ENCODE data around the gene UMOD. TPM values are rescaled to one million over a fixed set of nuclear protein-coding genes. Genes with fewer than 3 reads are reported as not detected.

Gene UMOD
- total and polyA plus RNA-seq, 2 donors (not counting 3 experiments of a cell fraction or from before 2014, with no cell fraction given) = not detected

GRCh38 chr16:20331635-20332034, 20.9 kb downstream of the UMOD start:
- intact Hi-C loops (cut with micrococcal nuclease) (no loop called here), dilution Hi-C loops (cut with MboI; ENCODE audit: extremely low pct_ligation_motif_present, low sequenced_read_pairs) (no loop called here)
- Histone ChIP-seq H4K20me1 (replicated peaks; ENCODE audit: control insufficient read depth, extremely low read depth, insufficient read depth, low read length) (no peaks in the 10 kb centered on the region), H3K9ac (replicated peaks; ENCODE audit: extremely low read depth, insufficient read depth, low read length) (no peak overlapping the region), H3K4me1 (ENCODE audit: control insufficient read depth, extremely low read depth, insufficient read depth, low read length) (no peaks in the 10 kb centered on the region), H3K9me1 (replicated peaks; ENCODE audit: control insufficient read depth, extremely low read depth, insufficient read depth, low read length) (no peaks in the 10 kb centered on the region), H3K4me3 (replicated peaks in 1 of 3; ENCODE audit: insufficient read depth in 1 of 3, low read depth in 1 of 3, low read length in 3 of 3) (no peak overlapping the region), H2AFZ (ENCODE audit: low read depth, low read length) (no peak overlapping the region), H3K79me2 (ENCODE audit: control insufficient read depth, insufficient read depth, low read length) (no peaks in the 10 kb centered on the region), H3K27ac (ENCODE audit: insufficient read depth, low read depth, low read length) (no peak overlapping the region), H3K4me2 (ENCODE audit: insufficient read depth, low read length) (no peak overlapping the region), H3K27me3 (ENCODE audit: control insufficient read depth in 2 of 2, insufficient read depth in 2 of 2, low read length in 2 of 2) (no peaks in the 10 kb centered on the region), H3K9me3 (replicated peaks; ENCODE audit: control insufficient read depth, insufficient read depth, low read length) (no peaks in the 10 kb centered on the region), H3K36me3 (ENCODE audit: control insufficient read depth in 2 of 2, extremely low read depth in 1 of 2, insufficient read depth in 2 of 2, low read length in 2 of 2) (no peaks in the 10 kb centered on the region)
- FAIRE-seq (no peak), DNase-seq (ENCODE audit: low read depth, low spot score) (no peak)
- BruUV-seq (replicated peaks) = no TSS peak
- TF ChIP-seq MYC (IDR thresholded peaks at IDR 0.05; ENCODE audit: low read depth, low read length) (no peak), EZH2 (IDR thresholded peaks at IDR 0.05; ENCODE audit: borderline replicate concordance, low read depth, low read length, severe bottlenecking) (no peak), MAX (IDR thresholded peaks at IDR 0.05; ENCODE audit: insufficient read depth, insufficient read length) (no peak), CTCF (IDR thresholded peaks at IDR 0.05; ENCODE audit: extremely low read depth in 1 of 2, insufficient read depth in 1 of 2, low read depth in 1 of 2, low read length in 2 of 2) (no peak)
- POLR2A ChIA-PET = no interaction called here
- CTCF ChIA-PET = no interaction called here

- dilution Hi-C loops (cut with MboI; ENCODE audit: extremely low pct_ligation_motif_present, low sequenced_read_pairs) (no loop called here), intact Hi-C loops (cut with micrococcal nuclease) (no loop called here)
- no peaks in the 10 kb centered on the region for H4K20me1 ChIP-seq (replicated peaks; ENCODE audit: control insufficient read depth, extremely low read depth, insufficient read depth, low read length)
- FAIRE-seq (no peak), DNase-seq (ENCODE audit: low read depth, low spot score) (no peak)
- no peaks in the 10 kb centered on the region for H3K36me3 ChIP-seq (ENCODE audit: control insufficient read depth in 2 of 2, extremely low read depth in 1 of 2, insufficient read depth in 2 of 2, low read length in 2 of 2)
- H3K9me1 ChIP-seq (replicated peaks; ENCODE audit: control insufficient read depth, extremely low read depth, insufficient read depth, low read length) = no peaks in the 10 kb centered on the region
- BruUV-seq (replicated peaks) = no TSS peak
- H3K79me2 ChIP-seq (ENCODE audit: control insufficient read depth, insufficient read depth, low read length) = no peaks in the 10 kb centered on the region
- no peak overlapping the region for H3K4me3 ChIP-seq (replicated peaks in 1 of 3; ENCODE audit: insufficient read depth in 1 of 3, low read depth in 1 of 3, low read length in 3 of 3)
- no peaks in the 10 kb centered on the region for H3K4me1 ChIP-seq (ENCODE audit: control insufficient read depth, extremely low read depth, insufficient read depth, low read length)
- H3K9ac ChIP-seq (replicated peaks; ENCODE audit: extremely low read depth, insufficient read depth, low read length) = no peak overlapping the region
- TF ChIP-seq GATA2 (IDR thresholded peaks at IDR 0.05; ENCODE audit: insufficient read depth, insufficient read length, low read depth, low read length) (no peak), POLR2AphosphoS5 (IDR thresholded peaks at IDR 0.05; ENCODE audit: insufficient read depth, low read depth, low read length) (no peak), MAX (IDR thresholded peaks at IDR 0.05; ENCODE audit: insufficient read depth, insufficient read length) (no peak), JUN (IDR thresholded peaks at IDR 0.05; ENCODE audit: borderline replicate concordance, insufficient read depth, insufficient read length, low read depth) (no peak), FOS (IDR thresholded peaks at IDR 0.05; ENCODE audit: borderline replicate concordance, insufficient read depth, low read length) (no peak), MYC (IDR thresholded peaks at IDR 0.05; ENCODE audit: low read depth, low read length) (no peak), CTCF (IDR thresholded peaks at IDR 0.05; ENCODE audit: extremely low read depth in 1 of 2, insufficient read depth in 1 of 2, low read depth in 1 of 2, low read length in 2 of 2) (no peak)
- CTCF ChIA-PET = no interaction called here
- no peak overlapping the region for H2AFZ ChIP-seq (ENCODE audit: low read depth, low read length)
- no peak overlapping the region for H3K4me2 ChIP-seq (ENCODE audit: insufficient read depth, low read length)
- H3K9me3 ChIP-seq (replicated peaks; ENCODE audit: control insufficient read depth, insufficient read depth, low read length) = no peaks in the 10 kb centered on the region
- POLR2A ChIA-PET = no interaction called here
- no peak overlapping the region for H3K27ac ChIP-seq (ENCODE audit: insufficient read depth, low read depth, low read length)
- no peaks in the 10 kb centered on the region for H3K27me3 ChIP-seq (ENCODE audit: control insufficient read depth in 2 of 2, insufficient read depth in 2 of 2, low read length in 2 of 2)
These were observed 22.9 kb downstream of the UMOD start for GRCh38 chr16:20329392-20330138.
